Measurements from ENCODE around the gene CCNK.

The CCNK gene

DNA sequence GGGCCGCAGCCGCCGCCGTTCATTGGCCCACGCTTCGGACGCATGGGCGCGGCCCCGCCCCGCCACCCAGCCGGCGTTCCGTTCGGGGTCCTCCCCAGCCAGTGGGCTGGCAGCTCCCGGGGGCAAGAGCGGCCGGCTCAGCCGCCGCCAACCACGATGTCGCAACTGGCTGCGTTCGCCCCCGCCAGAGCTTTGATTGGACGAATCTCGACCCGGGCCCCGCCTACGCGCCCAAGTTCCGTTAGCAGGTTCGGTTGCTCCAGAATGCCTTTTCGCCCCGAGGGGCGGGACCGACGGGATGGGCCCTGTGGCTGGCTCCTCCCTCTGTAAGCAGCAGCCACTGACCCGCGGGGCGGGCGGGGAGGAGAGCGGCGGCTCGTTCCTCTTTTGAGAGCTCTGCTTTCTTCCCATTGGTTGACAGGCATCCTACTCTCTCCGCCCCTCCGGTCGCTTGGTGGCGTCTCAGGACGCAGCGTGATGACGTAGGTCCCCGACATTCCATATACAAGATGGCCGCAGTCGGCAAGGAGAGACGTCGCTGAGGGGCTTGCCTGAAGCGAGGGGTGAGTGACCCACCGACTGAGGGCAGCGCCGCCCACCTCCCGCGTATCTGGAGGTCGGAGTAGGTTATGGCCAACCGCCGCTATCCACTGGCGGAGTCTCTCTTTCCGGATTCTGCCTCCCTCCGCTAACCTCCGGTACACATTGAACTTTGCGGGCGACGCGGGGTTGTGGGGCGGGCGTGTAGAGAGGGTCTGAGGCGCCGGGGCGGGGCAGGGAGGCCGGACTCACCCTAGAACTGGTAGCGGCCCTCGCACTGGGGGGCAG, at the start of gene CCNK:
Gene CCNK, plus strand, starts transcription at position 493 of the 828 bp plus-strand sequence. CDS start 11,269 bp downstream, outside the sequence.
- DNase-seq = peak; percentile 100

DNA sequence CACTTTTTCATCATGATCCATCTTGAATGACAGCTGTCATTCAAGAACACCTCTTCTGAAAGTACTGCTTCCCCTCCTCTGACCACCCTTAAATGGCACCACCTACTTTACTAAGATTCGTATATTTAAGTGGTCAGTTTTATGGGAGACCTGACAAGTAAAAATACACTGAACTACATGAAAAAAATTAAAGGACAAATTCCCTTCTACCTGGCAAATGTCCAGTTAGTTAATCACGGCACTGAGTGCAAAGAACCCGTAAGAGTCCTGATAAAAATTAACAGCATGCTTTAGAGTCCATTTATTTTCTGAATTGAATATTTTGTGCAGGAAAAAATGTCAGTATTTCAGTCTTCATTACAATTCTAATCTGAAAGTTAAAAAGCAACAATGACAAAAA, 49.2 kb upstream of the CCNK start:
- no peak for DNase-seq

DNA sequence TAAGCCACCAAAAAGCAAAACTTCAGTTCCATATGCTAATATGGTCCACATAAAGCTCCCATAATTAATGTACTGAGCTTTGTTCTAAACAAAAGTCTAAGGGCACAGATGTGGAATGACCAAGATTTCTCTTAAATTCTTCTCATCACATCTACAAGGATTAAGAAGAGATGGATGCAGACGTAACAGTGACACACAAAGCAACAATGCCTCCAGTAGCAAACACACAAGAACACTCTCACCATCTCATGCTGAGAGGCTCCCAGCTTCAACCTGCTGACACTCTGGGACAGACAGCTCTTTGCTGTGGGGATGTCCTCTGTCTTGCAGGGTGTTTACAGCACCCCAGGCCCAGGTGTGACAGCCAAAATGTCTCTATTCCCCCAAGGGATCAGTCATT, 48.7 kb upstream of the CCNK start:
- no peak for DNase-seq

DNA sequence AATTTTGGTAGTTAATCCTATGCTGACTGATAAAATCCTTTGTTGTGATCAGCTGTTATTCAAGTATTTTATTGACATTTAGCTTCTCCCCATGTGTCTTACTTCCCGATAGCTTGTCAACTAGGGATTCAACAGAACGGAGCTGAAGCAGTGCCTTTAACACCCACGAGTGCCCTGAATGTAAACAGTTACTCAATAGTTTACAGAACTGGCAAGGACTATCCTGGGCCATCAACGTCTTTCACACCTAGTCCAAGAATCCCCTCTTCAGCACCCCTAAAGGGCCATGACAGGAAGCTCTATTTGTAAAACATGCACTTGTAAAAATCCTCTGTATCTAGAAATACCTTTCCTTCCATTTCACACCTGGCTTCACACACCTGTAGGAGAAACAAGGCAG, 45.9 kb upstream of the CCNK start:
- DNase-seq = no peak

DNA sequence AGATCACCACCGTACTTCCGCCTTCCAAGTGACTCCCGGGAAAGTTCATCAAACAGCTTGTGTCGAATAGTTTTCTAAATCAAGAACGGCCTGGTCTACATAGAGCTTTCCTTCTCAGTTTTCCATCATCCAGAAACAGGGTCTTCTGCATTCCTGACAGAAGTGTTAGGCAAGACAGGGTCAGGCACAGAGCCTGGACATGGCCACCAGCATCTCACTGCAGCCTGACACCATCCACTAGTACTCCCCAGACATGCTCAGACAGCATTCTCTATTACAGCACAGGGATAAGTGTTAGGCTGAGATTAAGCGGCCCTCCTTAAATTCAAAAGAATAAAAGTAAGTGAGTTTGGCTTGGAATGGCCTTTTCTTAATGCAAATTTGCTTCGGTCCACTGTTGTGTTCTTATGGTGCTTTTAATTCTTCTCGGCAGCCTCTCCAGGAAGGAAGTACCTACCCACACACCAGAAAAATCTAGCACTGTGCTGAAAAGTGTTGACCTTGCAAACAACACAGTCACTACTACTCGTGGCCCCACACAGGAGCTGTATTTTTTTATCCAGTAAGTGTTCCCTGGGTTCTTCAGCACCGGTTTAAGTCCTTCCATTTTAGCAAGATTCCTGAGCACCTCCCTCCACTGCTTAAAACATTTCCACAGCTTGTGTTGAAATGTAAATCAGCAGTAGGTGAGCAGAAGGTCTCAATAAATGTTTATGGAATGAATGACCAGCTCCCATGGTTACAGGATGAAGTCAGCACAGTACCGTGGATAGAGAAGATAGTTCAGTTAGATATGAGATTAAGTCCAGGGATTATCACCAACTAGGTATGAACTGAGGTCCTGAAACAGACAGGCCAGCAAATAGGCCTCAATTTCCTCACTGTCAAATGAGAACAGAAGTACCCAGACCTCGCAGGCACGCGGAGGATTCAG, 44.7 kb upstream of the CCNK start:
- no peak for DNase-seq

DNA sequence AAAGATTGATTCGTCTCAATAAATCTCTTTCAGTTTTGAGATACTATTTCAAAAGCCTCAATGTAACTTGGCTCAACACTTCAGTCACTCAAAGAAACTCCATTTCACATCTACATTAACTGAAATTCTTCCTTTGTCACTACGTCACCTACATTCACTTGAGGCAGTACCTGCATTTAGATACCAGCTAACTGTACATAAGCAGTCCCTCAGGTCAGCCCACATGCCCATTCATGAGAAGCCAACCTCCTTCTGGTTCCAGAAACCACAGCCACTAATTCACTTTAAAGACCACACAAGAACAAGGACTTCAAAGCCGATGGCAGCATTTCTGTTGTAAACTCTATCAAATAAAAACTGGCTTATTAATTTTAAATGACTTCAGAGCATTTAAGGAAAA, 43.5 kb upstream of the CCNK start:
- no peak for DNase-seq

DNA sequence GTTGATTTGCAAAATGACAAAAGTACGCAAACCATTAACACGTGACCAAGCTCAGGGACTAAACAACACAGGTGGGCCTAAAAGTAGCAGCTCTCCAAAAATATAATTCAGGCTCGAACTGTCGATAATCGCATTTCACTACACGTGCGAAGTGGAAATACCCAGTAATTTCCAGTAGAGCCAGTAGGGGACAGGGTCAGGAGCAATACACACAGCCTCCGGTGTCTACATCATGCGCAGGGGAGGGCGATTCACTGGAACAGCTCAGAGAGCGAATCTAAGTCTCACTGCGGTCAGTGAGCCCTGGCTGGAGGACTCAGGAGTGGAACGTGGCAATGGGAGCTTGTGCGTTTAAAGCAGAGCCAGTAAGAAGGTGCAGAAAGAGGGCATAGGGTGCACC, 40.9 kb upstream of the CCNK start:
- no peak for DNase-seq

DNA sequence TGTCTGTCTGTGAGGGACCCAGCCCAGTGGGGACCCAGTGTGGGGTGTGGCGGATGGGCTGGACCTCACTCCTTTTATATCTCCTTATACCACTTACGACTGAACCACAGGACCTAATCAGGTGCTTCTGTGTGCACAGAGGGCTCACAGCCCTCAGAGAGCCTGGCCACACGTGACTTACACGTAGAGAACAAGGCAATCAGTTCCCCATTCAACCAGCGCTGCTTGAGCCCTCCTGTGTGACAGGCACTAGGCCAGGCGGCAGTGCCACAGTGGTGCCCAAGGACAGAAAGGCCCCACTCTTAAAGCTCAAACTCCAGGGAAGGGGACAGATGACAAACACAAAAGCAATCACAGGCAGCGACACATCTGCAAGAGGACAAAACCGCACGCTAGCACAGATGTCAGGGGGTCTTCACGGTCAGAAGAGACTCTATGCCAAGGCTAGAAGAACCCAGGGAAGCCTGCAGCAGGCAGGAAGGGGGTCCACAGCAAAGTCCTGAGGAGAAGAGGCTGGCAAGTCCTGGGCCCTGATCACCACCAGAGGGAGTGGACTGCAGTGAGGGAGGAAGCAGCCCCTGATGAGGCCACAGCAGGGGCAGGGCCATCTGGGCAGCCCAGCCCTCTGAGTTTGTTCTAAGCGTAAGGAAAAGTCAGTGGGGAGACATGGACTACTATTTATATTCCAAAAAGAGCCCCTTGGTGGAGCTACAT, 39.9 kb upstream of the CCNK start:
- DNase-seq = no peak

DNA sequence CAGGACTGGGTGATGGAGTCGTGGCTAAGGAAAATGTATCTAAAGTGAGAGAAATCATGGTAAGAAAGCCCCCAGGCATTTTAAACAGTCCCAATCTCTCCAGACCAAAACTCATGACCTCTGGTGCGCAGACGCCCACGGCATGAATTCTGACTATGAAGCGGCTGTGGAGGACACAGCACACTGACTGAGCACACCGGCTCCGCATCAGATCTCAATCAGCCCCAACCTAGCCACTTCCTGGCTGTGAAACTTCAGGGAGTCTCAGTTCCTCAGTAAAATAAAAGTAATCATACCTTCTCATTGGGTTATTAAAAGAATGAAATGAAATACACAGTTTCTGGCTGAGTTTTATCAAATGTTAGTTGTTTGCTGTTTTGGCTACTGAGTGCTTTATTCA, 39.3 kb upstream of the CCNK start:
- no peak for DNase-seq

DNA sequence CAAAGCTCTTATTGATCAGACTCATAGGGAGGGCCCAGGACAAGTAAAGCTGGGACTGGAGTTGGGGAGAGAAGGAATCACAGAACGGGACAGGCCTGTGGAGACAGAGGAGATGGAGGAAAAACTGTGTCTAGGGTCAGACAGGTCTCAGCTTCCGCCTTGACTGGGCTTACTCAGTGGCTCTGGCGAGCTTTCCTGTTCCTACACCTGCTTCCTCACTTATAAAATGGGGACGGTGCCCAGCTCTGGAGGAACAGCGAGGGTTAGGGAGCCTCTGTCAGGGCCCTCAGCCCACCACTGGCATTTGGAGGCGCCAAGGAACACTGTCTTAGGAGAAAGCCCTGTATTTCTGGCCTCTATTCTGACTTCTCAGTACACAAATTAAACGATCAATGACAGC, 35.3 kb upstream of the CCNK start:
- DNase-seq = no peak

DNA sequence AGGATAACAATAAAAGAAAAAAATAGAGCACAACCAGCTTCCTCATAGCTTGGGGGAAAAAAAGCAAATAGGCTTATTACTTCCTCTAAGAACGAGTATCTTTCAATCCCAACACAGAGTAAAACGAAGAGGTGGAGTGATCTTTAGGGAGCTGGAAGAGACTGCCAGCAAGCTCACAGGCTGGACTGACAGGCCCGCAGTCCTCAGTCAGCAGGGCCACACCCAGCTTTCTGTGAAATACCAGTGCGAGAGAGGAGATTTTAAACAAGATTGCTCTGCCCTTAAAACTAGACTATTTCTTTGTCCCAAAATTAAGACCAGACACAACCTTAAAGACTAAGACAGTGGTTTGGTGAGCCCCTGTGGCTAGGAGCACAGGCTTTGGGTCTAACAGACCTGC, 33.5 kb upstream of the CCNK start:
- DNase-seq = no peak

DNA sequence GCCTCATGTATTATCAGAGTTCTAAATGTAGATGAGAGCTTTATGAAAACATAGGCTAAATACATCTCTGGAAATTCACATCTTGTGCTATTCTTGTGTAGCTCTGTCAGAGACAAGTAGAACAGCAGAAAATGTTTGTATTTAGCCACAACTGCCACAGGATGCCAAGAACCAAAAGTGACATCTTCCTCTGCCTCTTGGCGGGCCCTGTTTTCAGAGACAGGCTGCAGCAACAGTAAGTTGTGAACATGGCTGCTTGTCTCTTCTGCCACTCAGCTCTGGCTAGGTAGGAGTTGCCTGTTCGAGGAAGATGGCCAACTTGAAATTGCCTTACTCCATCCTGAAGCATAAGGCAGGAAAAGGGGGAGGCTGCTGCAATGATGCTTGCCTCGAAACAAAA, 30.9 kb upstream of the CCNK start:
- no peak for DNase-seq

DNA sequence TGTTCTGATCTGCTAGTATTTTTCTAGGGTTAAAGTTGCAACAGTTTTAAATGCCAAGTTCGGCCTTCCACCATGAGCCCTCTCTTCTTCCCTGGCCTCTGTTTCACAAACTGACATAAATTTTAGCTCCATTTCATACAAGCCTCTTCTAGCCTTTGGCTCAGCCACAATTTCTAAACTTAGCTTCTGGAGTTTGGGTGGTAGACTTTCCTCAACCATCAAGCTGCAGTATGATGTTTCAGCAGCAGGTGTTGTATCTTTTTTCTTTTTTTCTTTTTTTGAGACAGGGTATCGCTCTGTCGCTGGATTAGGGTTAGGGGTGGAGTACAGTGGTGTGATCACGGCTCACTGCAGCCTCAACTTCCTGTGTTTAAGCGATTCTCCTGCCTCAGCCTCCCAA, 30.0 kb upstream of the CCNK start:
- DNase-seq = no peak

DNA sequence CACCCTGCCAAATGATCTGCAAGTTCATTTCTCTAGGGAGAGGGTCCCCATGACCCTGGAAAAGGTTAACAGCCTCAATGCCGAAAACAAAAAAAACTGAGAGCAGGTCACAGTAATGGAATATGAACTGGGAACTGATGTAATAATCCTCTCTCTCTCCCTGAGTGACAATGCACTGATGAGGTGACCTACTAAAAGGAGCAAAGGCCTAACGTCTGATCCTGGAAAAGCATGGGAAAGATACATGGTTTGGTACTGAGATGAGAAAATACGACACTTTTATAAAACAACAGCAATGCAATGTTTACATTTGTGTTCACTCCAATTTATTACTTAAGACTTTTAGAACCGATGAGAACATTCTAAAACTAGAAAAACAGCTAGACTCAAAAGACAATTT, 28.2 kb upstream of the CCNK start:
- DNase-seq = no peak

DNA sequence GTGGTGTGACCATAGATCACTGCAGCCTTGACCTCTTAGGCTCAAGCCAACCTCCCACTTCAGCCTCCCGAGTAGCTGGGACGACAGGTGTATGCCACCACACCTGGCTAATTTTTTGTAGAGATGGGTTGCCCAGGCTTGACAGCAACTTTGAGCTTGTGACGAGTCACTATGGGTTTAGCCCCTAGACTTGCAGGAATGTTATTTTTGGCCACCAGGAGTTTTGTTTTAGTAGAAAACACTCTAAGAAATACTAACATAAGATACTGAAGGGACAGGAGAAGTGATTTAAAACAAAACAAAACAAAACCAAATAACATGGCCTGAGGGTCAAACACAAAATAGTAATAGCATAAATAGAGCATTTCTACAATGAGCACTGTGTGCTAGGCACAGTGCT, 27.0 kb upstream of the CCNK start:
- DNase-seq = no peak

DNA sequence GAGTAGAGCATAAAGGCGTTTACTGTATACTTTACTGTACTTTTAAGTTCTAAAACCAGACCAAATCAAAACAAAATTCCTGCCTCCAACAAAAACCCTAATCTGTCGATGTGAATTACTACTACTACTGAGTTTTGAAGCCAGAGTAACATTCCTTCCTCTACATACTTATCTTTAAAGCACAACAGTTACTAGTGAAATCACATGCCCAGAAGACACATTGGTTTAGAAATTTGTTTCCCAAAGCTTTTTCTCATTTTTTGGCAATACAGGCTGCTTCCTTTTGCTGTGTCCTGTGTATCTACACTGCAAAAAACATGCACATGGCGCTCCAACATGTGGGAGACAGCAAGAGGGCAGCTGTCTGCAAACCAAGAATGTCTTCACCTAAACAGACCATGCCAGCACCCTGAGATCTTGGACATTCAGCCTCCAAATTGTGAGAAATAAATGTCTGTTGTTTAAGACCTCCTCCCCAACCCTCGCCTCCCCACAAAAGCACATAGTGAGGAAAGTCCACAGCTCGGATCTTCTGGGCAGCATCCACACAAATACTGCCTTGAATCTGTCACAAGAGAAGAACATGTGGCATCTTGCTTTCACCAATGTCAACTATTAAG, 21.6 kb upstream of the CCNK start:
- DNase-seq = no peak

DNA sequence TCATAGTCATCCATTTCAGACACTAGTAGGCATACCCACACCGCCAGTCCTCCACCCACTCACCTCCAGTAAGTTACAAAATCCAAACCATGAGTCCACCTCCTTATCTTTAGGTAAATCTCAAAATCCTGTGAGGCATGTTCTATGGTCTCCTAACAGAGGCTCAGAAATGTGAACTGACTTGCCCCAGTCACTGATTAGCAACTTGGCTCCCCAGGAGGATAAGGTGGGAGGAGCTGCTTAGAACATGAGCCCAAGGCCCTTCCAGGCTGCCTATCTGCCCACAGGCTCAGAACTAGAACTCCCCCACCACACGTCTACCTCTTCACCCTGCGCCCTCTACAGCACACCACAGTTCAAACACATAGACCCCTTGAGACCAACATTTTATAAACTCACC, 20.4 kb upstream of the CCNK start:
- no peak for DNase-seq

DNA sequence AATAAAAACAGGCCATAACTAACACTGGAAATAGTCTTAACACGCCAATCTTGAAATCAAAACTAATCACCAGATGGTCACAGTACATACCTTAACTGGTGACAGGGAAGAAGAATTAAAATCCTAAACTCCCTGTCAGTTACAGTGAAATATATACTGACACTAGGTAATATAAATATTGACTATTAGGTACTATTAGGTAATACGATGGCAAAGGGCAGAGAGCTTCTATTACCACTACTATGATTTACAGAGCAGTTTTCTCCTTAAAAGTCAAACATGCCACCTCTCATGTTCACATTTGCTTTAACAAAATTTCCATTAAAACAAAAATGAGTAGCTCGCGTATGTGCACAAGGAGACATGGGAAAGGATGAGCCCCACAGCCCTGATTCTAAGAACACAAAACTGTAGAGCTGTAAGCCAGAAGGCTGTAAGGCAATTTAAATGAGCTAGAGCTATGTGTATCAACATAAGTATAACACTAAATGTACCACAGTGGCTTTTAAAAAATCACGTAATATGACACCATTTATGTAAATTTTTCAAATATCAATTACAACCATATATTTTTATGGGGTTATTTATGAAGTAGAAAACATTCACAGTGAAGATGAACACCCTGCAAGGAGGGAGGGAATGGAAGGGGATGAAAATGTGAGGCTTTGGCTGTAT, 19.7 kb upstream of the CCNK start:
- no peak for DNase-seq

DNA sequence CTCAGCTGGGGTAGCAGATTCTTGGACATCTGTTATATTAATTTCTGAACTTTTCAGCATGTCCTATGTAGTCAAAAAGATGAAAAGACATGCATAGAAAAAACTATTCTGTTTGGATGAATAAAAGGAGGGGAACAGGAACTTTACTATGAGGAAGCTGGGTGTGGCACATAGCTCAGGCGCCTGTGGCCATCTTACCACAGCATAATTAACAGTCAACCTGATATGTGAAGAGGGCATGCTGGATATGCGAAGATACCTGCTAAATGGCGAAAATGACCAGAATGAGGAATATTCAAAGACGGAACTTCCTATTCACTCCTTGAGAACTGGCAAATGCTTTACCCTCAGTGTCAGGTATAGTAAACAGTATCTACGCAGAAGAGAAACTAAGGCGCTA, 19.0 kb upstream of the CCNK start:
- DNase-seq = no peak

DNA sequence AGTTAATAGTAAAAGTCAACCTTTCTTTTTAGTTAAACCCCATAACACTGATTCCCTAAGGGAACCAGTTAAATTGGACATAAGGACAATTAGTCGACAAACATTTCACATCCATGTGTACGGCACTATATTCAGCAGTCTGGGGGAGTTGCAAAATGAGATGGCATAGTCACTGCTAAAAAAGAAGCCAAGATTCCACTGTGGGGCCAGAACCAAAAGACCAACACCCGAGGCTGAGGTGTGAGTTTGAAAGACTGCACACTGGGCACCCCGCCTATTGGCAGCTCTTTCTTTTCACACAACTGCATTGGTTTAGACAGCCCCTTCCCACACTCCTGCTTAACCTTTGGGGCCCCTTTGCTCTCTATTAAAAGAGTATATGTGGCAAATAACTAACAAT, 17.2 kb upstream of the CCNK start:
- DNase-seq = no peak

DNA sequence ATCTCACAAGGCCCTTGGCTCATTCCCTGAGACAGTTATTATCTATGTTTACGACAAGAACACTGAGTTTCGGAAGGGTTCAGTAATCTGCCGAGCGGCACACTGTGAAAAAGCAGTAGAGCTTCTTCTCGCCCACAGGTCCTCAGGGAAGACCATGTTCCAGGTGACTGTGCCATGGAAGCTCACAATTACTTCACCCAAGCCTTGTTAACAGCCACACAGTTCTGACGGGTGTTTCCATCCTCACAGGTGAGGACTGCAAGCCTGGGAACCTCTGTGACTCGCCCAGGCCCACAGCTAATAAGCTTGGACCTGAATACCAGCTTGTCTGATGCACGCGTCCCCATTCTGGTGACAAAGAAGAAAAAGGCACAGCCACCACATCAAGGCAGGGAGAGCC, 15.9 kb upstream of the CCNK start:
- DNase-seq = no peak

DNA sequence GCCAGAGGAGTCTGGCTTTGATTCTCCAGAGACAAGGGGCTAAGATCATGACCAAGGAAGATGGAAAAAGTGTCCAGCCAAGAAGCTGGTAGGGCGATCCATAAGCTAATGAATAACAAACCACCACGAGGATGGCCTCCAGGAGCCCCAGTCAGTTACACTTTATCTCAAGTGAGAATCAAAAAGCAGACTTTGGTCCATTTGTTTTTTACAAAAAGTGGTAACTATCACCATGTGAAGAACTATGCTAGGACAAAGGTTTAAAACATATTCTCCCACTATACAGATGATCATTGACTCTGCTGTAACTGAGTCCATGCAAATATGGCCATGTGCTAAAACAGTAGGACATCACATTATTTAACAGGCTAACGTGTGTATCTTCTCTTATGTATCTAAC, 14.5 kb upstream of the CCNK start:
- DNase-seq = no peak

Measured in NCI-H1694 treated with DMSO at 0.1 percent for 48 hours (cell line).